GM21737 (cell line): ENCODE data around the gene RFNG.

Experiments used
- ATAC-seq: cut with Tn5 transposase; IDR thresholded peaks from one replicate; pipeline ENCODE4 v1.9.1; 2021; ENCODE audit warnings: mild to moderate bottlenecking, moderate library complexity; ENCODE audit not compliant: unreplicated experiment

RFNG gene

GRCh38 chr17:82051776-82052637 lies at the start of gene RFNG, which contains the start of gene GPS1:
Gene RFNG, minus strand, starts transcription at chr17:82051811. Its CDS starts 45 bp downstream, at chr17:82051766.
Gene GPS1, plus strand, starts transcription at chr17:82051898. Its CDS starts 34 bp downstream, at chr17:82051932.
- ATAC-seq, result peak; percentile 58

- no peak for ATAC-seq
Measured at GRCh38 chr17:82101301-82101715, 49.7 kb upstream of the RFNG start.

- no peak for ATAC-seq
Measured at GRCh38 chr17:82100502-82101298, 49.1 kb upstream of the RFNG start.

DNA sequence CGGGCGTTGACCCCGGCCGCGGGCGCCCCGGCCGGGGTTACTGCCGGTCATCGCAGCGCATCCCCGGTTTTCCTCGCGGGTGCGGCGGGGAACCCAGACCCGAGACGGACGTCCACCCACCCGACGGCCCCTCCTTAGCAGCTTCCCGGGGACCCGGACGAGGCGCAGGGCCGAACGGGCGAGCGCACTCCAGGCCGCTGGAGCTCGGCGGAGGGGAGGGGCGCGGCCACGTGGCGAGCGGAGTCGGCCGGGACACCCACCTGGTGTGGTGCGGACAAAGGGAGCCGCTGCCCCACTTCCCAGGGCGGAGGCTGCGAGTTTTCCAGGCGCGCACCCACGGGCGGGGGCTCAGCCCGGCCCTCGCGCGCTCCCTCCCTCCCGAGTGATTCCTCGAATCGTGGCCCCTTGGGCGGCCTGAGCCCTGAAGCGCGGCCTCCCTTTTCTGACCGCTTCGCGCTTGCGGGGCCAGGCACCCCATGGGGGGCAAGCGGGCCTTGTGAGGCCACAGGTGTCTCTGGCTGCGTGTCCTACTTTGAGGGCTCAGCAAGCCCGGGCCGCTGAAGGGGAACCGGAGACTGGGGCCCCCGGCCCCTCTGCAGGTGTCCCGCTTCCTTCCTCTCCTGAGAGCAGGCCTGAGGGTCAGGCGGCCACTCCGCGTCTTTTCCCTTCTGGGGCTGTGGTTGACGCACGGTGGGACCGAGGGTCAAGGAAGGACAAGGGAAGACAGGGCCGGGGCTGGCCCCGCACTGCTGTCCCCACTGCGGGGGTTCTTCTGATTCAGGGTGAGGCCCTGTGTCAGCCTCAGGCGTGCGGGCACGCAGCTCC lies 47.5 kb upstream of the RFNG start:
- peak; percentile 1 for ATAC-seq

GRCh38 chr17:82098169-82098938 lies 46.7 kb upstream of the RFNG start, which contains the start of gene FASN:
Gene FASN, minus strand, starts transcription at chr17:82098236. Its CDS starts 1,791 bp downstream, at chr17:82096445.
- ATAC-seq, result peak; percentile 65

DNA sequence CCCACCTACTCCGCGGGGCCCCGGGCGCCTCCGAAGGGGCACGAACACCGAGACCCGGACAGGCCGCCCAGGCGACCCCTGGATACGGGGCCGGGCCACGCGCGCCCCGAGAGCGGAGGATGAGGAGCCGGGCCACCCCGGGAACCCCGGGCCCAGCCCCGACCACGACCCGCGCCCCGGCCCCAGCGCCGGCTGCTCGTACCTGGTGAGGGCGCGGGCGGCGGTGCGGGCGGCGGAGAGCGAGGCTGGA lies 46.2 kb upstream of the RFNG start:
- ATAC-seq, result peak; percentile 7

GRCh38 chr17:82097184-82097918 lies 45.7 kb upstream of the RFNG start:
- no peak for ATAC-seq

DNA sequence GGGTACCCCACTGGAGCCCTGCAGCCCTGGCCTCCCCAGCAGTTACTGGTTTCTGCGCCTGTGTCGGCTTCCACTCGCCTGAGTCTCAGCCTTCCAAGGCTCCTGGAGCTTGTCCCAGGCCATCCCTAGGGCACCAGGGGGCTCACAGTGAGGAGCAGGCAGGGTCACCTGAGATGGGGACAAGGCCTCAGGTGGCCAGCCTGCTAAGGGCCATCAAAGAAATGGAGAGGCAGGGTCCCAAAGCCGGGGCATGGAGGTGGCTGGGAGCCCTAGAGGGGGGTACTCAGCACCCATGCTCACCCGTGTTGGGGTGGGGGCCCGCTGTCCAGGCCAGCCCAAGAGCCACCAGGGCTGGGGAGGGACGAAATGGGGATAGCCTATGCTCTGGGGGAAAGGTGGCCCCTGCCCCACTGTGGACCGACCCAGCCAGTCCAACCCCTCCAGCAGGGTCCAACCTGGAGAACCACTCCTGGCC lies 45.1 kb upstream of the RFNG start:
- no peak for ATAC-seq

GRCh38 chr17:82095777-82096708 lies 44.4 kb upstream of the RFNG start:
- ATAC-seq, result no peak

DNA sequence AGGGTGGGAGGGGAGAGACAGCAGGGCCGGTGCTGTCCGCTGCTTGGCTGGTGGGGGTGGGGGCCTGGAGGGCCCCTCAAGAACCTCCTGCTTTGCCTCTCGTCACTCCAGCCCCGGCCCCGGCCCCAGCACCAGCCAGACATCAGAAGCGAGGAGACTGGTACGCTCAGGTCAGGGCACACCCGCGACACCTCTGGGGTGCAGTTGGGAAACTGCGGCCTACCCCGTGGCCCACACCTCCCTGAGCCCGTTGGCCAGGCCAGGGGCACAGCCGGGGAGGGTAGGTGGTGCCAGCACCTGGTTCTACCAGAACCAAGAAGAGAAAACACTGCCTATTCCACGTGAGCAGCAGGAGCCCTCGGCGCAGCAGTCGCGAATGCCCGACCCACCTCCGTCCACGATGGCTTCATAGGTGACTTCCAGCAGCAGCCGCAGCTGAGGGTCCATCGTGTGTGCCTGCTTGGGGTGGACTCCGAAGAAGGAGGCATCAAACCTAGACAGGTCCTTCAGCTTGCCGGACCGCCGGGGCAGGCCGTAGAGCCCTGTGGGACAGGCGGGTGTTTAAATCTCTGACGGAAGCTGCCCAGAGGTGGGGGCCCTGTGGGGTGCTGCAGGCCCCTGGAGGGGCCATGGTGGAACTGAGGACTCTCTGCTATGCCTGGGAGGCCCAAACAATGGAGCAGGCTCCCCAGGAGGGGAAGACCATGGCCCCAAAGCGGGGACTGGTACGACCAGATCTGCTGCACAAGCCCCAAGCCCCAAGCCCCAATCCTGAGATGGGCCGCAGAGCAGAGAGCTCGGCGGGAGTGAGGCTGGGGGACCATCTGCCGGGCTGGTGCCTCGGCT lies 43.5 kb upstream of the RFNG start:
- ATAC-seq, result no peak

DNA sequence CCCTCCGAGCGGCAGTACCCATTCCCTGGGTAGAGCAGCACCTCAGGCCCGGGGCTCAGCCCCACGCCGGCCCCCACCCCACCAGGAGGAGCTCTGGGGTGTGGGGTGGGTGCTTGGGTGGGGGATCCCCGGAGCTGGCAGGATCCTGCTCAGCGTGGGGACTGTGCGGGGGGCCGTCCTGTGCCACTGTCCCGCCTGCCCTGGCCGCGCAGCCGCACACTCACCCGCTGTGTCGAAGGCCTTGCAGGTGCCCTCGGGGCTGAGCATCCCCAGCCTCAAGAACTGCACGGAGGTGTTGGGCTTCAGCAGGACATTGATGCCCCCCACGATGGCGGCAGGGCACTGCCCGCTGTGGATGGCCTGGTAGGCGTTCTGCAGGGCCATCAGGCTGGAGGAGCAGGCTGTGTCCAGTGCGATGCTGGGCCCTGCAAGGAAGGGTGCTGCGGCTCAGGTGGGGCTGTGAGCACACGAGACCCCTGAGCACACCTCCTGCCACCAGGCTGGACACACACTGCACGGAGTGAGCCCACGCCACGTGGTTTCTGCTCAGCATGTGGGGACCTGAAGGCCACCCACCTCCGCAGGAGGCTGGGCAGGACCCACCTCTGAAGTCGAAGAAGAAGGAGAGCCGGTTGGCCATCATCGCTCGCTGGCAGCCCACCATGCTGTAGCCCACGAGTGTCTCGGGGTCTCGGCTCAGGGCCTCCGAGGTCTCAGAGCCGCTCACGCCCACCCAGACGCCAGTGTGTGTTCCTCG lies 41.6 kb upstream of the RFNG start:
- no peak for ATAC-seq

DNA sequence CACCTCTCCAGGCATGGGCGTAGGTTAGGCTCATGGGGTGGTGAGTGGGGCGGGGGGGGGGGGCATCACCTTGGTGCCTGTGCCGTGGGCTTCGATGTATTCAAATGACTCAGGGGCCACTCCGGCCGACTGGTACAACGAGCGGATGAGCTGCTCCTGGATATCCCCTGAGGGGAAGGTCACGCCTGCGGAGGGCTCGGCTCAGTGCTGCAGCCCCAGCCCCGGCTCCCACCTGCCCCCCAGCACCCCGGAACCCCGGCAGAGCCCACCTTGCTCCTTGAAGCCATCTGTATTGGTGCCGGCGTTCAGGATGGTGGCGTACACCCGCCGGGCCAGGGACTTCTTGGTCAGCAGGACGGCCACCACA lies 41.0 kb upstream of the RFNG start:
- ATAC-seq, result no peak

GRCh38 chr17:82092094-82092586 lies 40.5 kb upstream of the RFNG start:
- no peak for ATAC-seq

DNA sequence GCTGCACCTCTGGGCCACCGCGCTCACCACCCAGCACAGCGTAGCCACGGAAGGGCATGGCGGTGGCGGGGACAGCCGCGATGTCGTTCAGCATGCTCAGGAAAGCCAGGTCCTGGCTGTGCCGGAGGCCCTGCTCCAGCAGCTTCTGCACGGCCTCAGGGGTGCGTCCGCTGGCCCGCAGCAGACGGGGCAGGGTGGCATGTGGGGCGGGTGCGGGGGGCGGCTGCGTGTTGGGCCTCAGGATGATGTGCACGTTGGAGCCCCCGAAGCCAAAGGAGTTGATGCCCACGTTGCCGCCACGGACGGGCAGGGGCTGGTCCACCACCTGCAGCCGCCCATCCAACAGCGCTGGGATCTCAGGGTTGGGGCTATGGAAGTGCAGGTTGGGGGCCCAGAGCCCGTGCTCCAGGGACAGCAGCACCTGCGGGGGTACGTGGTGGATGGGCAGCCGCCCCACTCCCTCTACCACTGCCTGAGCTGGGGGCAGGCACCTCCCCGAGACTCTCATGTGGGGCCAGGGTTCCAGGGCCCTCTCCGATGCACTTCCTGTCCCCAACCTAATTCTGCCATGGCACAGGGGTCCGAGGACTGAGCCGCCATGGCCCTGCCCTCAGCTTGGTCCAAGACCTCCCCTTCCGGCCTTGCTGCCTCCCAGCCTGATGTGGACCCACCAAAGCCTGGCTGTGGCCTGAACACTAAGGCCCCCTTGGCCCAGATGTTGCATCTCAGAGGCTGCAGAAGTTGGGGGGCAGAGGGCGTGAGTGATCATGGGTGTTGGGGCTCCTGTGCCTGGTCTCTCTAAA lies 39.9 kb upstream of the RFNG start:
- ATAC-seq, result no peak

DNA sequence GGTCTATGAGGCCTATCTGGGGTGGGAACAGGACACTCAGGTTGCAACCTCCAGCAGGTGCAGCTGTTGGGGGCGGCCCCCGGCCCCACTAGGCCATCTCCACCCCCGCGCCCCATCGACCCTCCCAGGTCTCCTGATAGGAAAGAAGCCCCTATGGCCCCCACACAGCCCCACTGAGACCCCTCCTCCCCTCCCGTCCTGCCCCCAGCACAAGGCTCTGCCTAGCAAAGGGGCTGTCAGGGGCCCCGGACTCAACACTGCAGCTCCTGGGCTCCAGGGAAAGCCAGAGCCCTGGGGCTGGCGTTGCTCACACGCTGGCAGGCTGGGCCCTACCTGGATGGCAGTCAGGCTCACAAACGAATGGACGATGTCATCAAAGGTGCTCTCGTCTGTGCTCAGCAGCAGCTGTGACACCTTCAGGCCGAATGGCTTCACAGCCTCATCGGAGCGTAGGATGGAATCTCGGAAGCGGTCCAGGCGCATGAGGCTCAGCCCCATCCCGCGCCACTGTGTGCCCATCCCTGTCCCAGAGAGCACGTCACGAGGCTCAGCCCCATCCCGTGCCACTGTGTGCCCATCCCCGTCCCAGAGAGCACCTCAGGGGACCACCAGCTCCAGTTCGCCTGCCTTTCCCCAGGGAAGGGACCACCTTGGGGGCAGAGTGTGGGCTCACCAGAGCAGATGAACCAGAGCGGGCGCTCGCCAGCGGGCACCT lies 39.1 kb upstream of the RFNG start:
- no peak for ATAC-seq
